GM12878 (cell line): ENCODE measurements around the gene NPIPB6. TPM values are rescaled to one million over a fixed set of nuclear protein-coding genes. Genes with fewer than 3 reads are reported as not detected.

Experiments
- ATAC-seq: fragments of 200-7000 bp; cut with Tn5 transposase; 3 replicates; pipeline ENCODE4 v1.9.1; 2020; ENCODE audit warnings: mild to moderate bottlenecking, moderate library complexity
- BruUV-seq: library from RNA; stranded (reverse); fragments of 400-500 nt; replicated peaks from 2 replicates; lab custom pipeline; 2021; lab: Mats Ljungman, UMichigan
- CTCF ChIA-PET: fragments of 300-600 bp; sonication (Branson Sonifier 250); formaldehyde crosslinking; extraction: SDS; loops from one replicate; lab custom pipeline; 2021; ENCODE audit warnings: inconsistent platforms; lab: Yijun Ruan, JAX
- POLR2A ChIA-PET: fragments of 350-600 bp; formaldehyde crosslinking; extraction: SDS; loops from one replicate; lab custom pipeline; 2021; ENCODE audit warnings: inconsistent platforms; lab: Charles Lee
- RAD21 ChIA-PET: fragments of 300-600 bp; sonication (Branson Sonifier 250); formaldehyde crosslinking; loops from one replicate; lab custom pipeline; 2023; ENCODE audit warnings: antibody characterized with exemption; ENCODE audit not compliant: unreplicated experiment; lab: Charles Lee
- SMC1A ChIA-PET: fragments of 300-600 bp; sonication (Branson Sonifier 250); formaldehyde crosslinking; loops from one replicate; lab custom pipeline; 2023; ENCODE audit not compliant: unreplicated experiment, uncharacterized antibody; lab: Charles Lee
- DNase-seq: peaks from one replicate; pipeline ENCODE4 v3.0.0-alpha.2; 2011; ENCODE audit warnings: low read depth, low spot score
- FAIRE-seq: peaks from 3 replicates; lab custom pipeline; 2011; peaks lifted over from hg19 to GRCh38; lab: Jason Lieb, UNC
- H2AFZ ChIP-seq: 2 replicates; pipeline ENCODE4 v1.6.0; 2011; ENCODE audit warnings: low read depth, low read length, control low read depth; ENCODE audit not compliant: control insufficient read depth
- H3K27ac ChIP-seq: 2 replicates; pipeline ENCODE4 v1.5.1; 2011; ENCODE audit warnings: control low read depth; ENCODE audit not compliant: control insufficient read depth, insufficient read depth
- H3K27me3 ChIP-seq, 2 experiments: replicated peaks in 1 of 2; 2 replicates each; pipeline versions ENCODE4 v1.6.0 to v1.6.1; 2011; ENCODE audit warnings: low read length in 1 of 2; ENCODE audit not compliant: control insufficient read depth in 2 of 2, insufficient read depth in 2 of 2
- H3K36me3 ChIP-seq, 2 experiments: 2 replicates each; pipeline ENCODE4 v1.5.1; 2011; ENCODE audit warnings: low read length in 1 of 2; ENCODE audit not compliant: control insufficient read depth in 2 of 2, insufficient read depth in 2 of 2
- H3K4me1 ChIP-seq: 2 replicates; pipeline ENCODE4 v1.6.1; 2011; ENCODE audit warnings: mild to moderate bottlenecking, low read length, moderate library complexity, mixed read lengths; ENCODE audit not compliant: control insufficient read depth, insufficient read depth
- H3K4me2 ChIP-seq: 2 replicates; pipeline ENCODE4 v1.6.0; 2011; ENCODE audit warnings: control low read depth; ENCODE audit not compliant: control insufficient read depth, insufficient read depth
- H3K4me3 ChIP-seq: fragments of 200-600 bp; sonication (generic); 2 replicates; pipeline ENCODE4 v1.5.1; 2016
- H3K79me2 ChIP-seq: 2 replicates; pipeline ENCODE4 v1.6.0; 2011; ENCODE audit warnings: low read length; ENCODE audit not compliant: control insufficient read depth, insufficient read depth
- H3K9ac ChIP-seq: 2 replicates; pipeline ENCODE4 v1.8.0; 2011; ENCODE audit warnings: low read length, control low read depth, mixed read lengths; ENCODE audit not compliant: control insufficient read depth, insufficient read depth
- H3K9me3 ChIP-seq: replicated peaks from 3 replicates; pipeline ENCODE4 v1.5.1; 2011; ENCODE audit warnings: mild to moderate bottlenecking, low read length; ENCODE audit not compliant: control insufficient read depth, insufficient read depth
- H4K20me1 ChIP-seq: 2 replicates; pipeline ENCODE4 v1.6.0; 2011; ENCODE audit not compliant: control insufficient read depth, insufficient read depth
- CHD1 ChIP-seq: IDR thresholded peaks from 2 replicates; pipeline ENCODE4 v1.6.1; 2012; ENCODE audit warnings: low read depth, low read length, improper control_type of control experiment
- CREB1 ChIP-seq: IDR thresholded peaks from 2 replicates; pipeline ENCODE4 v1.6.1; 2012; ENCODE audit warnings: low read depth, mild to moderate bottlenecking, inconsistent platforms
- CTCF ChIP-seq, 3 experiments: IDR thresholded peaks in 2 of 3; conservative IDR thresholded peaks in 1 of 3; 2 replicates each; pipeline ENCODE4 v1.5.1; 2011; ENCODE audit warnings: low read depth in 3 of 3, low read length in 3 of 3, mild to moderate bottlenecking in 3 of 3, control low read depth in 2 of 3, moderate library complexity in 2 of 3, inconsistent platforms in 1 of 3, mixed read lengths in 1 of 3; ENCODE audit not compliant: control insufficient read depth in 2 of 3, insufficient read depth in 1 of 3; ENCODE audit errors: extremely low read depth in 1 of 3
- FOXK2 ChIP-seq: fragments of 450-650 bp; IDR thresholded peaks from 2 replicates; pipeline ENCODE4 v1.6.1; 2017; ENCODE audit warnings: mild to moderate bottlenecking, moderate library complexity
- GATAD2B ChIP-seq: fragments of 450-650 bp; conservative IDR thresholded peaks from 2 replicates; pipeline ENCODE4 v1.6.1; 2017; ENCODE audit warnings: low read depth, mild to moderate bottlenecking, moderate library complexity
- JUND ChIP-seq: IDR thresholded peaks from 2 replicates; pipeline ENCODE4 v1.6.1; 2012; ENCODE audit warnings: low read depth, mild to moderate bottlenecking, low read length, improper control_type of control experiment, moderate library complexity
- RELA ChIP-seq: fragments of 450-650 bp; IDR thresholded peaks from 2 replicates; pipeline ENCODE4 v1.8.0; 2014; ENCODE audit warnings: borderline replicate concordance; ENCODE audit not compliant: partially characterized antibody
- TAF1 ChIP-seq: IDR thresholded peaks from 2 replicates; pipeline ENCODE4 v1.6.1; 2011; ENCODE audit warnings: mild to moderate bottlenecking, low read depth, low read length, borderline replicate concordance
- WGBS: methylation state at CpG from one replicate; pipeline ENCODE4 v1.1.6; 2016; ENCODE audit warnings: low lambda C conversion rate; ENCODE audit not compliant: insufficient replicate concordance, insufficient coverage; ENCODE audit errors: missing lambda C conversion rate; 5-methylcytosine and 5-hydroxymethylcytosine counted together
- in situ Hi-C: fragments of 300-500 bp; cut with MboI; formaldehyde crosslinking; loops from 9 replicates; pipeline ENCODE4 v1.14.3; 2018; ENCODE audit warnings: mixed read lengths
- intact Hi-C: fragments of 100-400 bp; cut with micrococcal nuclease; formaldehyde crosslinking; loops from one replicate; pipeline ENCODE4 v1.14.2; 2022; ENCODE audit not compliant: unreplicated experiment
- polyA plus RNA-seq, 11 experiments: library from polyadenylated mRNA; depleted of rRNA in 4 of 11; unstranded in 6 of 11; stranded (reverse) in 5 of 11; fragments of >200 nt; fragmentation: Nextera tagmentation in 4 of 11; fragmentation: Illumina TruSeq in 1 of 11; extraction: Ambion mirVana in 4 of 11; extraction: Trizol in 1 of 11; gene quantifications; 1 replicate in 1 of 11; 2 replicates in 10 of 11; pipeline versions ENCODE4 v1.2.1 to v1.2.3, GENCODE V29; 2011 to 2016; ENCODE audit warnings: inconsistent platforms in 2 of 11, missing spikeins in 2 of 11, low read depth in 1 of 11
- total RNA-seq, 4 experiments: library from RNA; depleted of rRNA in 3 of 4; stranded (reverse); fragments of >200 nt in 3 of 4; fragmentation: Illumina TruSeq in 1 of 4; extraction: Trizol in 1 of 4; gene quantifications; 2 replicates each; pipeline versions ENCODE4 v1.2.1 to v1.2.3, GENCODE V29; 2013 to 2021

The NPIPB6 gene
- total and polyA plus RNA-seq, 10 of the 15 experiments (the other 5 are each of a cell fraction or from before 2014, with no cell fraction given) = 0.24 to 0.76 (median 0.44) TPM; not detected in 5

- TF ChIP-seq CTCF (IDR thresholded peaks at IDR 0.05 in 2 of 3, conservative IDR thresholded peaks at IDR 0.05 in 1 of 3; ENCODE audit: control insufficient read depth in 2 of 3, extremely low read depth in 1 of 3, insufficient read depth in 1 of 3, low read depth in 3 of 3, low read length in 3 of 3) (peak; percentile 76 to 89 (median 81)), FOXK2 (no peak), RELA (no peak), CREB1 (0 out of 2 replicates have a peak, but pooled peaks have one; percentile 20)
Observed at GRCh38 chr16:28317040-28317880, 46.0 kb downstream of the NPIPB6 start (continued).

- in situ Hi-C loops = no loop called here
- no peak for DNase-seq
- no peak for TF ChIP-seq JUND
- TF ChIP-seq CHD1 = no peak
- TF ChIP-seq GATAD2B = no peak
- no peak for TF ChIP-seq TAF1
- Histone ChIP-seq H3K27ac (no peak overlapping the region), H2AFZ (no peak overlapping the region), H3K4me1 (no peaks in the 10 kb centered on the region), H3K27me3 (no peaks in the 10 kb centered on the region; a peak in 1 of 4 replicates), H3K9ac (no peak overlapping the region), H3K79me2 (no peaks in the 10 kb centered on the region), H3K9me3 (no peaks in the 10 kb centered on the region), H3K36me3 (no peaks in the 10 kb centered on the region), H3K4me2 (no peak overlapping the region), H4K20me1 (no peaks in the 10 kb centered on the region), H3K4me3 (no peak overlapping the region)
- intact Hi-C loops = no loop called here
- no TSS peak for BruUV-seq
- 68% methylated on average over 6 of the region's 6 CpGs for WGBS
- CTCF ChIA-PET = interaction anchor here (0.6 to 4.0 kb wide), 5 partner anchors 30 to 244 kb away, joined by 3 to 20 read pairs (median 4); no protein-coding TSS in a partner anchor
- POLR2A ChIA-PET = no interaction called here
- RAD21 ChIA-PET = no interaction called here
- ATAC-seq = no peak
- FAIRE-seq = no peak
- SMC1A ChIA-PET = interaction anchor here (1.3 to 1.6 kb wide), 2 partner anchors 34 to 41 kb away, joined by 3 to 6 read pairs; no protein-coding TSS in a partner anchor
Observed at GRCh38 chr16:28316054-28316453, 47.3 kb downstream of the NPIPB6 start.
